OCI-M2 (cell line): Measurements from ENCODE around the gene NRXN3.

ENCODE experiments used
- DNase-seq: peaks from one replicate; lab custom pipeline; 2025; ENCODE audit not compliant: unreplicated experiment; lab: John Stamatoyannopoulos, UW

Gene NRXN3

DNA sequence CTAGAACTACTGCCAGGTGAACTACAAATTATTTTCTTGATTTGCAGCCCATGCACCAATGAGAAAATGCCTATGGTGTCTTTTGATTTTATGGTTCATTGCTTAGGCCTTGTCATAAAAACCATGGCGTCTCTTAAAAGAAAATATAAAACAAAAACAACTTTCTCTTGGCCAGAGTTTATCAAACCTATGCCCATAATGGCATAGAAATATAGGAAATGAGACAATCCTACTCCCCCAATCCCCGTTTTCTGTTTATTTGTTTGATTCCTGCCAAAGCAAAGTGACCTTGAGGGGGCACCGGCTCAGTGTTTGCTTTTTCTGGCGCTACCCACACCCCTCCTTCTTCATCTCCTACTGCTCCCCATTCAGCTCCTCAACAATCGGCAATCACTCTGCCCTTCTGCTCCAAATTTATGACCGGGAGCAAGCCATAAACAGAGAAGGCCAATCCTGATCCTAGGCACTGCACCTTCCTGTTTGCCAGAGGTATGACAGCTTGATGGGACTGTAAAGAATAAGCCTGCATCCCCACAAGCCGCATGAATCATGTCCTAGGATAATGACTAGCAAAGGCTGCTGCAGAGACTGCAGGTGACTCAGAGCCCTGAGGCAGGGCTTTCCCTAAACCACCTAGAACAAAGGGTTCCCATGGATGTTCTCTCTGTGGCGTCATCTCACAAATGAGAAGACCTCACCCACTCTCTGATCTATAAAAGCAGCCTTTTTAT, 874.9 kb downstream of the NRXN3 start:
- DNase-seq = no peak

GRCh38 chr14:79050787-79051727, 880.9 kb downstream of the NRXN3 start:
- DNase-seq = no peak

- no peak for DNase-seq
Observed at GRCh38 chr14:79051742-79052141, 881.6 kb downstream of the NRXN3 start.

- DNase-seq = no peak
Observed at GRCh38 chr14:79056879-79057278, 886.7 kb downstream of the NRXN3 start.

GRCh38 chr14:79057333-79057732, 887.2 kb downstream of the NRXN3 start:
- no peak for DNase-seq

DNA sequence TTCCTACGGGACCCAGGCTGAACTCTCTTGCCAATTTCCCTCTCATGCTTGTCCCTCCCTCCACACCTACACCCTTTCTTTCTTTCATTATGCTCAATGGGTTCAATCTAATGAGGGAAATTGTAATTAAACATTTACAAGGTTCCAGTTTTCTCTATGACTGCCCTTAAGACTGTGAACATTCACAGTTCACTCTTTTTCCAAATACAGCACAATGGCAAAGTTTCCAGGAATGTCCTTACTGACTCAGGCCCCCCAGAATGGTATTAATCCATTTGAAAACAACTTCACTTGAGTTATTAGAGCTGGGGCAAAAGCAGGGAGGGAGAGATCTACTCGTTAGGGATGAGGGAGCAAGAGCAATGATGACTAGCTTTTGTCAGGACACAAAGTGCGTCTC, 892.1 kb downstream of the NRXN3 start:
- no peak for DNase-seq

DNA sequence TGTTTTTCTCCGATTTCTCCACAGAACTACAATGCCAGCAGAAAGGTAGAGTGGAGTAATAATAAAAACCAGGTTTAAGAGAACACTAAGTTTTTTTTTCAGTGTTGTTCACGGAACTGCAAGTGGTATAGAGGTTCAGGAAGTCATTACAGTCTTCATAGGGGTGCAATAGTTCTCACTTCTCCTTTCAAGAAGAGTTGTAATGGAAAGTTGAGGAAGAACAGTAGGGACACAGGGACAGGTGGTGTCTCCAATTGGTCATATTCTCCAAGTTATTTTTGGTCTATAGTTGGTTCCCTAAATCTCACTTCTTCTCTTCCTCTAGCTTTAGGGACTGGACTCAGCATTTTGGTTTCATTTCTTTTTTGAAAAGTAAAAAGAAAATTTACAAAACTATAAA, 894.0 kb downstream of the NRXN3 start:
- DNase-seq = no peak

GRCh38 chr14:79074510-79074909, 904.3 kb downstream of the NRXN3 start:
- DNase-seq = no peak

DNA sequence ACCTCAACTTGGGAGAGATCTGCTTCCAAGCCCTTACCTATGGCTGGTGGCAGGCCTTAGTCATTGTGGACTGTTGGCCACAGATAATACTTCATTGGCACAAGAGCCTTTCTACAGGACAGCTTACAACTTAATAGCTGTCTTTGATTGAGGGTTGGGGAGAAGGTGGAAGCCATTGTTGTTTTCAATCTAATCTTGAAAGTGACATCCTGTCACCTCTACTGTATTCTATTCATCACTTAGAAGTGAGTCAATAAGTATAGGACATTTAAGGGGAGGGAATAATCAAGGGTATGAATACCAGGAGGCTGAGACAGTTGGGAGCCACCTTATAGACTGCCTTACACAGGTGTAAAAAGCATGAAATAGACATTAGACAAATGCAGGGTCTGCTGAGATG, 906.3 kb downstream of the NRXN3 start:
- DNase-seq = no peak

GRCh38 chr14:79077096-79077495, 906.9 kb downstream of the NRXN3 start:
- DNase-seq = no peak

DNA sequence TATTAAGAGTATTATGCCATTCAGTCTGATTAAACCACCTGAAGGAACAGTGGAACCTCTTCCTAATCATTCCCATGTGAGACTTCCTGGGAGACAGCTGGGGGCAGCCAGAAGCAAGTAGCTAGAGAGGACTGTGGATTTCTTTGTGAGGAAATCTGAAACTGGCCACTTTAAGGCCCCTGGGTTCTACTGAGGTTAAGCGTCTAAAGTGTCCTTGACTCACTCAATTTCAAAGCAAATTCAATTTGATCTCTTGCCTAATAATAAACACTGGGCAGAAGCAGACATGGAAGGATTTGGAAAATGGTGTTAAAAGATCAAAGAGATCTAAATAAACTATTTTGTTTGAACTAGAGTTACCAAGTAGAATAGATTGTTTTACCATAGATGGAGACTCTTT, 909.9 kb downstream of the NRXN3 start:
- no peak for DNase-seq

DNA sequence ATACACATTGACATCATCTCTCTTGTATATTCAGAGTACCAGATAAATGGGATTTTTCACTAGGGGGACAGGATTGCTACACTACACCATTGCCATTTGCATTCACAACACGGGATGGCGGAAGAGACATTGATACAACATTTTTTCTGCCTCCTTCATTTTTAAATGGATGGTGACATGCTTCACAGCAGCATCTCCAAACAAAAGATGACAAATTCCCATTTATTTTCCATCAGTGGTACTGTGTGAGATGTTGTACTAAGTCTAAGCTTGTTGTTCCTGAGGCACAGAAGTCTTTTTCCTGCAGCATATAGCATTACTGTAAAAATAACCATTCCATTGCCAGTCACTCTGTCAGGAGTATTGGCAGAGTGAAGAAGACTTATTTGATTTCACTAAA, 912.7 kb downstream of the NRXN3 start:
- DNase-seq = no peak

DNA sequence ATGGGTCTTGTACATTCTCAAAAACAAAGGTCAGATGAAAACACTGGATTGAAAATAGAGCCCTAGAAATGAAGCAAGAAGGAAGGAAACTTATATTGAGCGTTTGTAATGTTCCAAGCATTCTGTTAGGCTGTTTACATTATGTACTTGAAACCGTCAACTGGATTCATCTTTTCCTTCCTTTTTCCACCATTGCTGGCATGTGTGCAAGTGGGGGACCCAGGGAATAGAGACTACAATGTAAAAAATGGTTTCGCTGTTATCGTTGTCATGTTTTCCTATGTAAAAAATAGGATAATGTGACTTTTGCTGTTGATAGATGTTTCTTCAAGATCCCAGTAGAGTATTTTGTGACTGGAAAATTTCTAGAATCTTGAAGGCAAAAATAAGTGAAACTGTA, 913.2 kb downstream of the NRXN3 start:
- DNase-seq = no peak

- DNase-seq = no peak
Observed at GRCh38 chr14:79084861-79085260, 914.7 kb downstream of the NRXN3 start.

DNA sequence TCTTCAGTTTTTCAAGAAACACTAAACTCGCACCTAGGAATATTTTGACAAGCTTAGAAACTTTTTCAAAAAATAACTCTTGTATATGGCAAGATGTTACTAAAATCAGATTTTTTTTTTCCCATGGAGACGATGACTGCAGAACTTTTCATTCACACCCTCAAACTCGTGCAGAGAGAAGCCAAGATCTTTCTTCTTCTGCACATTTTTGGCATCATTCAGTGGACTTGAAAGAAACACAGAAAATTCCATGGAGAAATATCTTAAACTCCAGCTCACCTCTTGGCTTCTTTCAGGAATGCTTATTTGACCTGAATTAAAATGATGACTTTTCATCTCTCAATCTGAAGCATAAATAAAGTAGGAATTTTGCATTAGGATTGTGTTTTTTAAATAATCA, 919.4 kb downstream of the NRXN3 start:
- no peak for DNase-seq

DNA sequence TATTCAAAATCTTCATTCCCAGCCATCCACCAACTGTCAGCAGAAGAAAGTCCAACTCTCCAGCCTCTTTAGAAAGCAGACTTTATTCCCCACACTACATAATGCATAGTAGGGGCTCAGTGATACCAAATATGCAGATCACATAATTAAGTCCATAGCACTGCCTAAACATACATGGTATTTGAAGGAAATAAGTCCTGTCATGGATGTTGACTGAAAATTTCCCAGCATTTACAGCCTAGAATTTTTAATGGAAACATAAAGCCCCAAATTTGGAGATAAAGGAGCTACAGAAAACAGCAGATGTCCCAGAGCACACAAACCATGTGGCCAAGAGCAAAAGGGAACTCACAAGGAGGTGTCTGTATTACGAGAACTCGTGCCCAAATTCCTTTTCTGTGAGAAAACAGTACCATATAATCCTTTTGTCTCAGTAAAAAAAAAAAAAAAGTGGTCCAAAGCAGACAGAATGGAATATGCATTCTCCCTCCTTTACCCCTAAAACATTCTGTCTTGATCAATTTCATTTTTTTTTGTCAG, 920.5 kb downstream of the NRXN3 start:
- DNase-seq = no peak

GRCh38 chr14:79091381-79091963, 921.3 kb downstream of the NRXN3 start:
- DNase-seq = no peak

DNA sequence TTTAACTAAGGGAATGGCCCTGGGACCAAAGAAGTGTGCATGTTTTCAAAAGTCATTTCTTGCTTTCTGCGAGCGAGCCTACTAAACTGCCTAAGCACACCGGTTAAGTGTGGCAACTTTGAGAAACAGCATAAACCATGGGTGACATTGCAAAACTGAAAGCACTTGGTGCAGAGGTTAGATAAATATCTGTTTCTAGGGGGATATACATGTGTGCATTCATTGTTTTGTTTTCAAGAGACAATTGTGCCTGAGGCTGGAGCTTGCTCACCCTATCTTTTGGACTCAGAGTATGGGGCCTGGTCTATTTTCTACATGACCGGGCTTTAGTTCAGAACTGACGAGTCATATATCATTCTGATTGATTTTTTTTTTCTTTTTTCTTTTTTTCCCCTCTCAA, 923.4 kb downstream of the NRXN3 start:
- no peak for DNase-seq

GRCh38 chr14:79094951-79095350, 924.8 kb downstream of the NRXN3 start:
- DNase-seq = no peak

- no peak for DNase-seq
Observed at GRCh38 chr14:79096811-79097210, 926.6 kb downstream of the NRXN3 start.

DNA sequence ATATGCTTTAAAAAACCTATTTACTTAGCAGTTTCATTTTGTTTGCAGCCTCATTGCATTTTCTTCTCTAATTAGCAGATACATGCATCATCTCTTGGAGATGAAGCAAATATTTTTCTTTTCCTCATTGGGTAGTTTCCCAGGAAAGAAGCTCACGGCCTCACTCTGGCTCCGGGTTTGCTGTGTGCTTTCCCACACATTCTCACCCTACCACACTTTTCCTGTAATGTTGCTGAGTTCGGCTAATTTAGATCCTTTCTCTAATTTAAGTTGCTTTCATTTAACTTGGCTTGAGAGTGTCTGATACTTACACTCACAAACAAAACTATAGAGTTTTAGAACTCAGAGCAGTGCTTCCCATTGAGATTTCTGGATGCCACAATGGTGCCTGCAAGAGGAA, 928.2 kb downstream of the NRXN3 start:
- no peak for DNase-seq

GRCh38 chr14:79100578-79100977, 930.4 kb downstream of the NRXN3 start:
- no peak for DNase-seq
